OCI-LY7 (cell line): ENCODE results near the gene APBB2.

Experiments used
- CTCF ChIP-seq: fragments of 200-600 bp; sonication (generic); conservative IDR thresholded peaks from 2 replicates; pipeline ENCODE4 v1.5.1; 2014; ENCODE audit warnings: mild to moderate bottlenecking, antibody characterized with exemption, low read length, moderate library complexity, mixed read lengths
- EZH2phosphoT487 ChIP-seq: fragments of 200-600 bp; sonication (generic); IDR thresholded peaks from 2 replicates; pipeline ENCODE4 v1.6.1; 2018; ENCODE audit warnings: low read depth, borderline replicate concordance, mild to moderate bottlenecking, mixed run types, antibody characterized with exemption, low read length, moderate library complexity, mixed read lengths

- TF ChIP-seq CTCF (no peak), EZH2phosphoT487 (no peak)
Measured at GRCh38 chr4:41028392-41029076, 185.8 kb downstream of the APBB2 start.
